ENCODE measurements around the gene SLC9A9.
"Not testable (repeated sequence)": the region's sequence is repeated elsewhere in the genome, so short reads cannot be mapped to it uniquely, and the experiment has no call there.

Gene SLC9A9

GRCh38 chr3:143286392-143287010 lies 561.8 kb downstream of the SLC9A9 start:
- no peak for DNase-seq (ENCODE audit: low spot score)

DNA sequence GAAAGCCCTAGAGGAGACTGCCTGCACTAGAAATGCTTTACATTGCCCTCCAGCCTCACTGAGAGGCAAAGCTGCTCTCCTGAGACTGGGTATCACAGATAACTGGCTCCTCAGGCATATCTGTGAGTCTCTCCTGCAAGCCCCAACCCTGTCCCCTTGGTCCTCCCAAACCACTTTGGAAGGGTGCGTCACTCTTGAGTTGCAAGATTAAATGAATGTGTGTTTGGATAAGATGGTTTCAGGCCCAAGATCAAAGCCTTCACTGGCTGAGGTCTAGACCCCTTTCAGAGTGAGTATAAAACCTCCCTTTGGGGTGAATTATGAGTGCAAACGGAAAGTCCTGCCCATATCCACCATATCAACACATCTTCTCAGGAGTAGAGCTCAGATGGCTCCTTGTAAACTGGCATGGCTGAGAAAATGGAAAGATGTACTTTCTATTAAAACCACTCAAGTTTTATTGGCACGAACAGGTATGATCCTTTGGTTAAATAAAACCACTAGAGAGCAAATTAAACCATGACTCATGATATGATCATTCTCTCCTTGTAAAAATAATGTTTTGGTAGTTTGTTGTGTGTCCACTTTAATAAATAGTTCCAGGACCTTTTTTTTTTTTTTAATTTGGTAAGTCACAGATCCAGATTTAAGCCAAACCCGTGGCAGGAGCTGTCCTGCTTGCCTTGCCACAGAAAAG lies 564.7 kb downstream of the SLC9A9 start:
- no peak for DNase-seq (ENCODE audit: low spot score)

DNA sequence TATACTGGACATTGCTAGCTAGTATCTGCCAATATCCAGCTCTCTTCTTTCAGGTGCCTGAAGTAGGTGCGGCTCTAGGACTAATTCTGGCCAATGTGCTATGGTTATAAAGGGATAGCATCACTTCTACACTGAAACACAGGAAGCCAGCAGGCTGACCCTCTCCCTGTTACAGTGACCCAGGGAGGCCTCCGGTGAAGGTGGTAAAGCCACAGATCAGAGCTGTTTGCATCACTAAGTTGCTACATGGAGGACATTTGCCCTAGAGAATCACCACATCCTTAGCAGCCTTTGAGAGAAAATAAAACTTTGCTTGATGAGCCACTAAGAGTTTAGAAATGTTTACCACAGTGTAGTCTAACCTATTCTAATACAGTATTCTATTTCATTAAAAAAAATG lies 567.3 kb downstream of the SLC9A9 start:
- DNase-seq (ENCODE audit: low spot score): no peak

DNA sequence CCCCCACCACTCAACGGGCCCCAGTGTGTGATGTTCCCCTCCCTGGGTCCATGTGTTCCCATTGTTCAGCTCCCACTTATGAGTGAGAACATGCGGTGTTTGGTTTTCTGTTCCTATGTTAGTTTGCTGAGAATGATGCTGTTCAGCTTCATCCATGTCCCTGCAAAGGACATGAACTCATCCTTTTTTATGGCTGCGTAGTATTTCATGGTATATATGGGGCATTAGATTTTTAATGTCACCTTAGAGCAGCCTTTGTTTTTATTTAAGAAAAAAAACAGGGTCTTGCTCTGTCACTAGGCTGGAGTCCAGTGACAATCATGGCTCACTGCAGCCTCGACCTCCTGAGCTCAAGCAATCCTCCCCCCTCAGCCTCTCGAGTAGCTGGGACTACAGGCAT lies 568.7 kb downstream of the SLC9A9 start:
- DNase-seq (ENCODE audit: low spot score): not testable (repeated sequence)

GRCh38 chr3:143278721-143279120 lies 569.5 kb downstream of the SLC9A9 start:
- DNase-seq (ENCODE audit: low spot score): no peak

DNA sequence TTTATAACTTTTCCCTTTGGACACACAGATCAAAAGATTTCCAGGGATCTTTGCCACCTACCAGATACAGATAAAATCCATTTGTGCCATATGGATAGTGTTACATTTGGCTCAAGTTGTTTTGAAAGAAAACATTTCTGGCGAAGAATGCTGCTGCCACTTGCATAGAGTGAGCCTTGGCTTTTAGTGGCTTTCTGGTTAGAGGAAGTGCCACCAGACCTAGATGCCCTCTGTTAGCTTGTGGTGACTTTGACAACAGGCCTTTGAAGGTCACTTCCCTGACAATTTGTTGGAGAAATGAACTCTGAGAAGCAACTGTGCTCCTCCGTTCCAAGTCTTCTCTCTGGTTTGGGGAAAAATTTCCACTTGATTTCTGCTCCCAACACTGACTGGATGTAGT lies 570.7 kb downstream of the SLC9A9 start:
- no peak for DNase-seq (ENCODE audit: low spot score)

- DNase-seq (ENCODE audit: low spot score): no peak
Observed at GRCh38 chr3:143276592-143276991, 571.7 kb downstream of the SLC9A9 start.

GRCh38 chr3:143273975-143274690 lies 574.1 kb downstream of the SLC9A9 start:
- DNase-seq (ENCODE audit: low spot score): no peak

GRCh38 chr3:143271136-143271535 lies 577.1 kb downstream of the SLC9A9 start:
- no peak for DNase-seq (ENCODE audit: low spot score)

DNA sequence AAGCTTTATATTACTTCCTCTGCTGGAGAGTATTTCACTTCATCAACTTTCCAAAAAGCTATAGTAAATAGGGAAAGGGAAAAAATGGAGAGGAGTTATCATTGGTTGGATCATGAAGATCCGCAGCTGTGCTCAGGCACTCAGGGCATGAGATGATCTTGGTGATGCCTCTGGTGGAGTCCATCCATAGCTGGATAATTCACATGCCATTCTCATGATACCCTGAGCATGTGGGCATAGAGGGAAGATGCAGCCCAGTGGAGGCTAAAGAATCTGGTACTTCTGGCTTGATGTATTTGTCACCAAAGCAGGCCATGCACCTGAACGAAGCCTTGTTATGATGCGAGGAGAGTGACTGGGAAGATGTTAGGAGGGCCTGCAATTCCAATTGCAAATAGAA lies 578.5 kb downstream of the SLC9A9 start:
- no peak for DNase-seq (ENCODE audit: low spot score)

DNA sequence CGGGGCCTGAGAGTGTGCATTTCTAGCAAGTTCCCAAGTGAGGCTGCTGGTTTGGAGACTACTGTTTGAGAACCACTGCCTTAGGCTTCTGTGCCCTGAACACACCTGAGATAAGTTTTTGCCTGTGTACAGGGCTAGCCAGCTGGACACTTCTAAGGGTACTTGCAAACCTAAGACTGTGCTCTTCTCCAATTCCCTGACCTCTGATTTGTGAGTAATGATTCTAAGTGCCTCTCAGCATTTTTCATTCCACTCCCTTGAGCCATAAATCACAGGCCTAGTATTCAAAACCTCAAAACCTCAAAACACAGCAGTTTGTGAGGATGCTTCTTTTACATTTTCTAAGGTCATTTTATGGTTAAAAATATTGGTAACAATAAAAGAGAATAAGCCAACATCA lies 580.3 kb downstream of the SLC9A9 start:
- DNase-seq (ENCODE audit: low spot score): no peak

- no peak for DNase-seq (ENCODE audit: low spot score)
Observed at GRCh38 chr3:143266927-143267326, 581.3 kb downstream of the SLC9A9 start.

GRCh38 chr3:143266511-143266910 lies 581.8 kb downstream of the SLC9A9 start:
- peak; percentile 25 for DNase-seq (ENCODE audit: low spot score)

- no peak for DNase-seq (ENCODE audit: low spot score)
Observed at GRCh38 chr3:143265501-143266070, 582.7 kb downstream of the SLC9A9 start.

DNA sequence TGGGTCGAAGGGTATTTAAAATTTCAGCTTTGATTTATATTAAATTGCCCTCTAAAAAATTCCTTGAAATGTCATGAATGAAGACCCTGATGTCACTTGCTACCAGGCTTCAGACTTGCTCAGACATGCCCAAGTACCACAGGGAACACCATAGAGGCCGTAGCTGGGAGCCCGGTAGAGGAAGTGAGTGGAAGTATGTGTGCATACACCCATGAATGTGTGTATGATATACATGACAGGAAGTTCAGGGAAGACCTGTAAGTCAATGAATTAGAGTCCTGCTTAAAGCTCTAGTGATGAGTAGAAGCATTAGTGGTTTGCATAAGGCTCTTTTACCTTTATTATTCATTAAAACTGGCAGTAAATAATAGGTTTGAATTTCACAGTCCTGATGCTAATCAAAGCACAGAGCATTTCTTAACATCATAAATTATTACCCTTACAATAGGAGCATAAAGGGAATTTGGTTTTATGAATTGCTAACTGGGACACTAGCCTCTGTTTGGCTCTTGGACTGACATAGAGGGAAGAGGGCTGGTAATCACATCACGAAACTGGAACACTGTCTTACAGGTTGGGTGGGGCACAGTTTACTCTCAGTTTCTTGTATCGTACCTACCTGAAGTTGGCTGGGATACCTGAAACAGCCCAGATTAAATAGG lies 584.3 kb downstream of the SLC9A9 start:
- no peak for DNase-seq (ENCODE audit: low spot score)

- no peak for DNase-seq (ENCODE audit: low spot score)
Observed at GRCh38 chr3:143261848-143262247, 586.4 kb downstream of the SLC9A9 start.

- no peak for DNase-seq (ENCODE audit: low spot score)
Observed at GRCh38 chr3:143258692-143259091, 589.6 kb downstream of the SLC9A9 start.

DNA sequence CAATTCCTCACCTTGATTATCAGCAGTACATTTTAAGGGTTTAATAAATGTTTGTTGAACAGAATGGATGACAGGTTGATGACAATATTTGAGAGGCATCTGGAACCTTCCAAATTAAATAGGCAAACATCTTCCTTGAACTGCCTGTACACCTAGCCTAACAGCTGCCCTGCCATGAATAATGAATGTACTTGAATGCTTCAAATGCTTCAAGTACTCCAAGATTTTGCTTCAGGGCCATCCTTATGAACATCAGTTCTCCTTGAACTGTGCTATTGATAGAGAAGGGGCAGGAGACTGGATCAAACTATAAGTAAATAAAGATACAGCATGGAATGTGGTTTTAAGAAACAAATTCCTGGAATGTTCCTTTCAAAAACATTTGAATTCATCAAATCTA lies 591.9 kb downstream of the SLC9A9 start:
- DNase-seq (ENCODE audit: low spot score): no peak

DNA sequence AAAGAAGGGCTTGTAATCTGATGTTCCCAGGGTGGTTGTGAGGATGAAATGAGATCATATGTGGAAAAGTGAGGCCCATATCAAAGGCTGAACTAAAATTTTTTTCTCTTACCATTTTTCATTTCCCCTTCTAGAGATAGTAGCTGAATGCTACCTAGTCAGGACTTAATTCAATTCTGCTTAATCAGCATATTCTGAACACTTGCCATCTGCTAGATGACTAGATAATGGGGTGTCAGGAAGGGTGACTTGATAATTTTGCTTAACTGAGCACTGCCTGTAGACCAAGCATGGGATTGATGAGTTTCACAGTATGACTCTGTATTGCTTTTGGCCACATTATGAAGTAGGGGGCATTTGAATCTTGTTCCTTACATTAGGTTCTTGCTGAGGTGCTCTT lies 592.5 kb downstream of the SLC9A9 start:
- DNase-seq (ENCODE audit: low spot score): no peak

DNA sequence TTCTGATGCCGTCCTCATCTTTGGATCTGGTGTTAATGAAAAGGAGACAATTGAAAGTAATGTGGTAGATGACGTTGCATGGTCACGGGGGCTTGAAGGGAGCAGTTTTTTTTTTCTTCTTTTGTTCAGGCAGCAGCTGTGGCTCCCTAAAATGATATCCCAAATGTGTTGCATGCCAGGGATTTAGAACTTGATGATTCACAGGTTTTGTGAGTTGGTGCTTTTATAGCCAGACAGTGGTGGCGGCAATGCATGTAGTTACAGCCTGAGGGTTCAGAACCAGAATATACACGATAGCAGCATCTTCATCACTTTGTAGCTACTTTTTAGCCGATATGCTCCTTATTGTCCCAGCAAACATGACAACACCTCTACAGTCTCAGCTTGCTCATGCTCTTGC lies 595.3 kb downstream of the SLC9A9 start:
- DNase-seq (ENCODE audit: low spot score): peak; percentile 35

- DNase-seq (ENCODE audit: low spot score): no peak
Observed at GRCh38 chr3:143249014-143249413, 599.3 kb downstream of the SLC9A9 start.

DNA sequence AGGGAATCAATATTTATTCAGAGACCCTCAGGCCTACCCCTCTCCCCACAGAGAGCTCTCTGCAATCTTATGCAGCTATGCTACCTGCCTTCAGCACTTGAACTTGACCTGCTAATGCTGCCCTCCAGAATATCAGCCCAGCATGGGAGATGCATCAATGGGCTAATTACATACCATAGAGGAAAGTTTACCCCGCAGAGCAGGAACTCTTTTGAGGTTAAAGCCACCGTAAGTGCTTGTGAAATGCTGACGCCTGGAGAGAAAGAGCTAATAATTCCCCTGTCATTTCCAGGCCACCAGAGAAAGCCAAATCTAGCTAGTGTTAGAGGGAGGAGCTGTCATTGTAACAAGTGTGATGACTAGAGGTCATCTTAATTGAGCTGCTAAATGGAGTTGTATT lies 601.2 kb downstream of the SLC9A9 start:
- DNase-seq (ENCODE audit: low spot score): no peak

Measured in AG20443 (cell line).